Activated T-cell treated with anti-CD3 and anti-CD28 coated beads for 24 hours (primary cell): Measurements from ENCODE around the gene TMEM109.

ENCODE experiments used
- DNase-seq: peaks from one replicate; pipeline ENCODE4 v3.0.0-alpha.2; 2020; ENCODE audit warnings: low read depth

Gene TMEM109

DNA sequence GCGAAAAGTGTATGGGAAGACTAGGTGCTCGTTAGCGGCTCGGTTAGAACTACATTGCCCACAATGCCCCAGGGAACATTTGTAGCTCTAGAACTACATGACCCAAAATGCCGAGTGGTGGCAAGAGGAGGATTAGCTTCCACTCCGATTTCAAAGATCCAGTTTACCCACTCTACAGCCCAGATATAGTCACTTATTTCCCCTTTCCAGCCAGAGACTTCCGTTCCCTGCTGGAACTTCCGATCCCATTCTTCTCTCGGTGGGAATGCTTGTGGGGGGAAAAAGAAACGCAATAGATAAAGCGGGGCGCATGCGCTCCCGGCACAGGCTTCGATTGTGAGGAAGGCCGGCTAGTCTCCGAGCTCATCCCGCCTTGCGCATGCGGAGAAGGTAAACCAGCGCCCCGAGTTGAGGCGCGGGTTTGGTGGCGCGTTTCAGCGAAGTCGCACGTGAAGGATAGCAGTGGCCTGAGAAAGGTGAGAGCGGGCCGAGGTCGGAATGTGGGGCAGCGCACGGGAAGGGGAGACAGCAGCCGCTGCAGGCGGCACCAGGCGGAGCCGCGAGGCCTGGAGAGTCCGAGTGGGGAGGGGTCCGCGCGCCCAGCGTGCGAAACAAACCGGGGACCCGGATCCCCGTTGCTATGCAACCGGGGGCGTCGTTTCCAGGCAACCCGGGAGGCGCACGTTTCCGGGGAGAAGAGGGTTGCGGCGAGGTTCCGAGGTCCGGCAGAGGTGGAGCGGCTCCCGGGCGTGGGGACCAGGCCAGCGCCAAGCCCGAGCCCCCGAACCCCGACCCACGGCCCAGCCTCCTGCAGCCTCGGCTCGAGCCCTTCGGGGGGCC, at the start of gene TMEM109:
Gene TMEM109 (plus strand): TSS at position 366 of the 840 bp plus-strand sequence. CDS start 5,536 bp downstream, outside the sequence.
- peak; percentile 85 for DNase-seq

GRCh38 chr11:60864856-60865513, 49.0 kb upstream of the TMEM109 start:
- no peak for DNase-seq

- DNase-seq = no peak
Measured at GRCh38 chr11:60866911-60867870, 46.8 kb upstream of the TMEM109 start, which contains the start of gene ZP1. Gene ZP1, plus strand, starts transcription at chr11:60867542. Its CDS starts 20 bp downstream, at chr11:60867562.

- DNase-seq = no peak
Measured at GRCh38 chr11:60867871-60868681, 45.9 kb upstream of the TMEM109 start.

- DNase-seq = no peak
Measured at GRCh38 chr11:60868682-60869450, 45.1 kb upstream of the TMEM109 start.

- DNase-seq = no peak
Measured at GRCh38 chr11:60869451-60869825, 44.5 kb upstream of the TMEM109 start.

DNA sequence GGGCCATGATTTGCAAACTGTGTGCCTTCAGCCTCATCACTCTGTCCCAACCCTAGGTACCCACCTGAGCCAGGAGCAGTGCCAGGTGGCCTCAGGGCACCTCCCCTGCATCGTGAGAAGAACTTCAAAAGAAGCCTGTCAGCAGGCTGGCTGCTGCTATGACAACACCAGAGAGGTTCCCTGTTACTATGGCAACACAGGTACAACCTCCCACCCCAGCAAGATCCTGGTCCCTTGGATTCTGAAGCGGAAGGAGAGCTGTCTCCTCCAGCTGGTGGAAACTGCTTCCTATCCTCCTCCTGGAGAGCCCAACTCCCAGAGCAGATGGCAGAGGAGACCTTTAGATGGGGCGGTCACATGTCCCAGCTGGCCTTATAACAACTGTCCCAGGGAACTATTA, 43.7 kb upstream of the TMEM109 start:
- DNase-seq = no peak

DNA sequence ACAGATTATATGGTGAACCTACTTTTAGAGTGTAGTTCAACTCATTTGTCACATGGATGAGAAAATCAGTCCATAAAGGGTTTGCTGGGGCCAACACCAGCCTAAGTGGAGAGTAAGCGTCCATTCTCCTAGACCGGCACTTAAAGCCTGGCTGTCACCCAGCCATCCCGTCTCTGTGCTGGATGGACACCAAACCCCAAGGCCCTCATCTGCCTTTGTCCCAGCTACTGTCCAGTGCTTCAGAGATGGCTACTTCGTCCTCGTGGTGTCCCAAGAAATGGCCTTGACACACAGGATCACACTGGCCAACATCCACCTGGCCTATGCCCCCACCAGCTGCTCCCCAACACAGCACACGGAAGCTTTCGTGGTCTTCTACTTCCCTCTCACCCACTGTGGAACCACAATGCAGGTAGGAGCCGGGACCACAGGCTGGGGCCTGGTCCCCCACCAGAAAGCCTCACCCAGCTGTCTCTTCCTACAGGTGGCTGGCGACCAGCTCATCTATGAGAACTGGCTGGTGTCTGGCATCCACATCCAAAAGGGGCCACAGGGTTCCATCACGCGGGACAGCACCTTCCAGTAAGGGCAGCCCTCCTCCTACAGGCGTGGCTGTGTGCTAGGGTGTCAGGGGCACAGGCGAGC, 43.1 kb upstream of the TMEM109 start:
- DNase-seq = no peak

DNA sequence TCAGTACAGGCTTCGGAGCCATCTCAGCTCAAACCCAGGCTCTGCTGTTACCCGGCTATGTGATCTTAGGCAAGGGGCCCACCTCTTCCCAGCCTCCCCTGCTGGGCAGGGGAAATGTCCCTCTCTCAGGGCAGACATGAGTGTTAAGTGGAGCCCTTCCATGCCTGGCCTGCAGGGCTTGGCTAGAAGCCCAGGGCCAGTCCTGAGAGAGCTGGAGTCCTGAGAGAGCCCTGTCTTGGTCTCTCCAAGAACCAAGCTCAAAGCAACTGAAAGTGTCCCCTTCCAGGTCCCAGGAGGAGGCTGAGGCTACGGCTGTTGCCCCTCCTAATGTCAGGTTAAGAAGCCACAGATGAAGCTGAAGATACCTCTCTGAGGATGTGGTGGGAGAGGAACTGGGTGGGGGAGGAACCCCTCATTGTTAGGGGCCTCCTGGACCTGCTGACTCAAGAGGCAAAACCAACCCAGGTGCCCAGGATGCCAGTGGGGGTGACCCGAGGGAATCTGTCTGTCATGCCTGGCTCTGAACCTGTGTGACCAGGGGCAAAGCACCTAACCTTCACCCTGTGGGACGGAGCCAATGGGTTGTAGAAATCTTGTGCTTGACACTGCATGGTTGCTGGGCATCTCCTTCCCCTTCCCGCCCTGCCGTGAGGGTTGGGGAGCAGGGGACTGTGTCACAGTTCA, 42.4 kb upstream of the TMEM109 start:
- DNase-seq = no peak

- no peak for DNase-seq
Measured at GRCh38 chr11:60872124-60872960, 41.6 kb upstream of the TMEM109 start.

DNA sequence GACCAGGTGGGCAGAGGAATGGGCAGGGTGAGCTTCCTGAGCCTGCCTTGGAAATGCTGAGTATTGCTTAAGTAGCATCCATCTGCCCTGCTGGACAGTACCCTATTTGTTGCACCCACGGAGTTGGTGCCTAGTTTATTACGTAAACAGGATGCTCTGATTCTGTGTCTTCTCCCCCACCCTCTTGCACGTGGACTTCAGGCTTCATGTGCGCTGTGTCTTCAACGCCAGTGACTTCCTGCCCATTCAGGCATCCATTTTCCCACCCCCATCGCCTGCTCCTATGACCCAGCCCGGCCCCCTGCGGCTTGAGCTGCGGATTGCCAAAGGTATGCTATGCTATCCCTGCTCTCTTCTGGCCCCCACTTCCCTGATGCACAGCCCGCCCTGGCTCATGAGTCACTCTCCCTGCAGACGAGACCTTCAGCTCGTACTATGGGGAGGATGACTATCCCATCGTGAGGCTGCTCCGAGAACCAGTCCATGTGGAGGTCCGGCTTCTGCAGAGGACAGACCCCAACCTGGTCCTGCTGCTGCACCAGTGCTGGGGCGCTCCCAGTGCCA, 40.9 kb upstream of the TMEM109 start:
- no peak for DNase-seq

GRCh38 chr11:60873533-60873932, 40.4 kb upstream of the TMEM109 start:
- no peak for DNase-seq

DNA sequence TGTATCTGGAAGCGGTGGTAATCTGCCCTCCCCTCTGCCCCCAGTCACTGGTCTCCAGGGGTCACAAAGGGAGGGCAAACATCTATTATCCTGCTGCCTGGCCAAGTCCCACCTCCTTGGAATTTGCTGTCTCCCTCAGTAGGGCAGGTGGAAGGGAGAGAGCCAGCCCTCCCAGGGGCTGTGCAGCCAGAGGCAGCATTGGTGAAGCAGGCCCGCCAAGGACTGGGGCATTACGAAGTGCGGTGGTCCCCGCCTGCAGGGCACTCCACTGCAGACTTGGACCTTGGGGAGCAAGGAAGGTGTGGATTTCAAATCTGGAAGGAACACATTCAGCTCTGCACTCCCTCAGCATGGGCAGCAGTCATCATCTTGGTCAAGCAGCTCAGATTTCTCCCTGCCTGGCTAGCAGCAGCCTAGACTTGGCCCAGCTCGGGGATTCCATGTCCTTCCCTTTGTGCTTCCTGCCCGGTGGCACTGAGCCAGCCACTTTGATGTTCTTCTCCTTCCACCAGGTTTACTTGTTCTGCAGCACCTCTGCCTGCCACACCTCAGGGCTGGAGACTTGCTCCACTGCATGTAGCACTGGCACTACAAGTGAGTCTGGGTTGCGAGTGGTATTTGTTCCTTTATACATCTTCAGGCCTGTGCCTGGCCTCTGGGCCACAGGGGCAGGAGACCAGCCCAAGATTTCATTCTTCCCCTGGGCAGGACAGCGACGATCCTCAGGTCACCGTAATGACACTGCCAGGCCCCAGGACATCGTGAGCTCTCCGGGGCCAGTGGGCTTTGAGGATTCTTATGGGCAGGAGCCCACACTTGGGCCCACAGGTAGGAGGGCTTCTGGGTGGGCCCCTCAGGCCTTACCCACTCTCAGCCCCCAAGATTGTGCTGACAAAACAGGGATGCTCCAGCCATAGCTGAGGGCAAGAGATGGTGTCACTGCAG, 39.3 kb upstream of the TMEM109 start:
- no peak for DNase-seq

- DNase-seq = no peak
Measured at GRCh38 chr11:60875366-60876167, 38.4 kb upstream of the TMEM109 start.

DNA sequence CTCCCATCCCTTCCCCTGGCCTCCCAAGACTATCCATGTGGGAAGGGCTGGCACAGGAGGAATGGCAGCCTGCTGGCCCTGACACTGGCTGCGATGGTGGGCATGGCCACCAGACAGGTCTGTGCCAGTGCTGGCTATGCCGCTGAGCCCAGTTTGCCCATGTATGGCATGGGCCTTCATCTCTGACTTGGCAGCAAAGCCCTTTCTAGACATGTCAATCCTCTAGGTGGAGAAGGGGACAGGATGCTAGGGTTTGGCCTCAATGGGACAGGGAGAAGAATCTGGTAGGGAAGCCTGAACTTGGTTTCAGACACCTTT, 37.8 kb upstream of the TMEM109 start:
- DNase-seq = no peak
